Right lobe of liver (tissue), 4 donors: ENCODE measurements around the gene KIF11.

ENCODE experiments used
- CTCF ChIP-seq, 4 donors: fragments of 200-600 bp in 3 of 4; fragments of 450-650 bp in 1 of 4; IDR thresholded peaks; one replicate each; pipeline versions ENCODE4 v1.5.1 to v1.8.0; 2016 to 2022; ENCODE audit warnings: antibody characterized with exemption in 4 of 4, mild to moderate bottlenecking in 2 of 4
- POLR2A ChIP-seq: fragments of 450-650 bp; IDR thresholded peaks from one replicate; pipeline ENCODE4 v1.6.1; 2017; ENCODE audit warnings: antibody characterized with exemption, mild to moderate bottlenecking
- donor health status: DM: no; HTN: no; CAD: no.
- donor health status: DM: no; HTN: no; CAD: no.
- donor health status: DM: no; HTN: yes; CAD: no.

- TF ChIP-seq CTCF (IDR thresholded peaks at IDR 0.05) (no peak), POLR2A (no peak)
Measured at GRCh38 chr10:92627845-92628480, 35.0 kb downstream of the KIF11 start.
